Suppressor macrophage (primary cell): ENCODE measurements around the gene ZNF483.
A peak's percentile ranks its signal among the peaks of the same experiment; 100 is the strongest.
"Not testable (repeated sequence)": the region's sequence is repeated elsewhere in the genome, so short reads cannot be mapped to it uniquely, and the experiment has no call there.

Experiments
- DNase-seq, 4 experiments: peaks; one replicate each; pipeline ENCODE4 v3.0.0-alpha.2; 2020 to 2022

The ZNF483 gene

DNA sequence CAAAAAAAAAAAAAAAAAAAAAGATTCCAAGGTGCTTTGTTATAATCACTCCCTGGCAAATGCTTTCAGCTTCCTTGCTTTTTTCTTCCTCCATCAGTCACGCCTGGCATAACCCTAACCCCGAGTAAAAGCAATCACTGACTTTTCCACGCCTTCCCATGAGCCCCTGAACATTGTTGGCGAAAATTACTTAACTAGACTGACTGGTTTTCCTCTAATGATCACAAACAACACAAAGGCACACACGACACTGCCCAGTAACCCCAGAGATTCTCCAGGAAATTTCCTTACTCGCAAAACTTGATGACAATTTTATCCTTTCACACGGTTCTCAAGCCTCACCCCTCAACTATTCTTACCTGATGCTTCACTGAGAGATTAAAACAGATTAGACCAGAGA, 85.9 kb downstream of the ZNF483 start:
- no peak for DNase-seq

DNA sequence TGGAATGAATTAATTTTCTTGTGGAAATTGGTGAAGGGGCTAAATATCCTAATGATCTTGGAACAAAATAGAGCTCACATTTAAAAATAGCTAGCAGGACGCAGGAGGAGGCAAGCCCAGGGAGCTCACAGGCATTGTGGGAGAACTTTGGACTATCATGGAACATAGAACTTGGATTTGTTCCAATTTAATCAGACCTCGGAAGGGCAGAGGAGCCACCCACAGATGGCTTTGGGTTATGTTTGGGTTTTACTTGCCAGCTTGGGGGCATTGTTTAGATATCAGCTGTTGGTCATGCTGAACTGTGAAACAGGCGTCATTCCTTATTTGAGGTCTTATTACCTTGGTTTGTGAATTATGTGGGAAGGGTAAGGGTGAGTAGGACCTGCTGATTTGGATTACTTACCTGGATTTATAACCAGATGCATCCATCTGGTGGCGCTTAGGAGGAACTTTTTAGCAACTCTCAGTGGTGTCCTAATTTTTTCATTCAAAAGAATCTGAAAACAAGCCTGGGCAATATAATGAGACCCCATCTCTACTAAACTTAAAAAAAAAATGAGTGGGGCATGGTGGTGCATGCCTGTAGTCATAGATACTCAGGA, 88.6 kb downstream of the ZNF483 start:
- no peak for DNase-seq

DNA sequence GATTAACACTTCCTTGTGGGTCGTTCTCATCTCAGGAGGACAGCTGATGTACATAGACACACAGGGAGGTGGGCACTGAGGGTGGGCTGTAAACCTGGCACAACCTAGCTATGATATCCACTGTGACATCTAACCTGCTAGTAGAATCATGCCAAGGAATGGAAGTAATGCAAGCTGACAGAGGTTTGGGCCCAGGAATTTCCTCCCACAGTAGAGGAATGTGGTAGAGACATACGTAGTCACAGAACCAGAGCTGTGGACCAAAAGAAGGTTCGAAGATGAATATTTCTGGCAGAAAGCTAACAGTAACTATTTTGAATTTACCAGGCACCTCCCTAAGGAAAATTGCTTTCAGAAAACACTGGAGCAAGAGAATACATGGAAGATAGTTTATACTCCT, 90.9 kb downstream of the ZNF483 start:
- DNase-seq, result no peak

- not testable (repeated sequence) for DNase-seq
Observed at GRCh38 chr9:111617349-111617748, 92.4 kb downstream of the ZNF483 start.

GRCh38 chr9:111621895-111622480, 97.0 kb downstream of the ZNF483 start:
- peak; percentile 12 to 44 (median 28) for DNase-seq

DNA sequence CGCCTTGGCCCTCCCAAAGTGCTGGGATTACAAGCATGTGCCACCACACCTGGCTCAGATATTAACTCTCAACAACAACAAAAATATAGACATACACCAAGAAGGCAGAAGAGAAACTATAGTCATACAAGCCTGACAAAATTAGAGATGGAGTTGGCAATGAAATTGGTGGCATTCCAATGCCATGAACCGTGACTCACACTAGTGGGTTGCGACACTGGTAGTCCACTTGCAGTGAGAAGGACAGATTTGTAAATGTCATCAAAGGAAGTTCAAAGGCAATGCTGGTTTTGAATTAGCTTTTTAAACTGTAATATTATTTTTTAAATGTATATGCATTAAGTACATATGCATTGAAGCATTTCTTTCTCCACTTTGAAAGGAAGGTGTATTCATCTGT, 97.6 kb downstream of the ZNF483 start:
- DNase-seq, result peak; percentile 70 to 81 (median 72)
